ENCODE results near the gene ZAP70. TPM values are rescaled to one million over a fixed set of nuclear protein-coding genes. Genes with fewer than 3 reads are reported as not detected.

The ZAP70 gene
- total RNA-seq, 1 donor from 2014 or later, result 240 TPM

Other genes starting within 250 kb of the ZAP70 start
- gene ANKRD36B, start 123.7 kb upstream of the ZAP70 start, total RNA-seq, result 40.0 and 40.1 TPM in 2 replicates
- 227 and 233 TPM in 2 replicates for gene COX5B, start 67.5 kb upstream of the ZAP70 start, total RNA-seq
- gene ACTR1B, start 49.5 kb upstream of the ZAP70 start, total RNA-seq, result 122 TPM in 2 replicates
- 16.8 and 16.9 TPM in 2 replicates for gene C2orf92, start 43.9 kb upstream of the ZAP70 start, total RNA-seq